Activated naive CD8-positive, alpha-beta T cell treated with anti-CD3 and anti-CD28 coated beads, Interleukin-2, amount 50 U/mL, for 24 hours (primary cell): ENCODE data around the gene PILRB.
A peak's percentile ranks its signal among the peaks of the same experiment; 100 is the strongest.

Experiments
- ATAC-seq: fragments of 150-1000 bp; cut with Tn5 transposase; one replicate; pipeline ENCODE4 v1.10.0; 2021
- DNase-seq: peaks from one replicate; pipeline ENCODE4 v3.0.0; 2021
- H3K27ac Mint-ChIP-seq: one replicate; pipeline ENCODE4 v1.8.0; 2021; ENCODE audit warnings: mild to moderate bottlenecking, mixed read lengths
- H3K27me3 Mint-ChIP-seq: one replicate; pipeline ENCODE4 v1.8.0; 2021; ENCODE audit warnings: mixed read lengths
- H3K36me3 Mint-ChIP-seq: one replicate; pipeline ENCODE4 v1.8.0; 2021; ENCODE audit warnings: low read depth, mixed read lengths
- H3K4me1 Mint-ChIP-seq: one replicate; pipeline ENCODE4 v1.8.0; 2021; ENCODE audit warnings: mixed read lengths
- H3K4me3 Mint-ChIP-seq: one replicate; pipeline ENCODE4 v1.8.0; 2021; ENCODE audit warnings: mild to moderate bottlenecking, moderate library complexity, mixed read lengths
- H3K9me3 Mint-ChIP-seq: one replicate; pipeline ENCODE4 v1.8.0; 2021; ENCODE audit warnings: mixed read lengths

PILRB gene

DNA sequence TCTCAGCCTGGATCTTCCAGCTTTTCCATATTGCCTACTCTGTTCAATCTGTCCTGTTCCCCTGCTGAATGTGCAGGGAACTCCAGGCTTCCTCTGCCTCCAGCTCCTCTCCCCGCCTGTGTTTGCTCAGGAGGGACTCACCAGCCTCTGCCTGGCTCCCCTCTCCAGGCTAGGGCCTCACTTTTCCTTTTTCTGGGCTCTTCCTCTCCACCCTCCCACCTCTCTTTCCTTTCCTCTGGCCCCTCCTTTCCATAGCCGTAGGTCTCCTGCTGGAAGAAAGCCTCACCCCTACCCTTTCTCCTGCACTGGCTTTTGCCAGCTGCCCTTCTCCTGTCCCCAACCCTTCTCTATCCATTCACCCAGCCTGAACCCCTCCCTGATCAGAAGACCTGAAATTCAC, 40.3 kb downstream of the PILRB start:
- Mint-ChIP-seq H3K9me3 (no peaks in the 10 kb centered on the region), H3K4me3 (no peak overlapping the region), H3K36me3 (no peaks in the 10 kb centered on the region), H3K27ac (no peak overlapping the region), H3K27me3 (peaks cover 6% of the 10 kb centered on the region), H3K4me1 (peaks cover 32% of the 10 kb centered on the region)
- DNase-seq (no peak), ATAC-seq (no peak)

- no peaks in the 10 kb centered on the region for H3K9me3 Mint-ChIP-seq
These were observed 42.1 kb downstream of the PILRB start for GRCh38 chr7:100400041-100400440.

GRCh38 chr7:100400656-100401055, 42.7 kb downstream of the PILRB start:
- Mint-ChIP-seq H3K4me3 (no peak overlapping the region), H3K27me3 (peaks cover 6% of the 10 kb centered on the region), H3K36me3 (no peaks in the 10 kb centered on the region), H3K9me3 (no peaks in the 10 kb centered on the region), H3K4me1 (peaks cover 26% of the 10 kb centered on the region), H3K27ac (no peak overlapping the region)
- ATAC-seq (no peak), DNase-seq (peak; percentile 10)

More at GRCh38 chr7:100400041-100400440, 42.1 kb downstream of the PILRB start:
- Mint-ChIP-seq H3K36me3 (no peaks in the 10 kb centered on the region), H3K27me3 (peaks cover 6% of the 10 kb centered on the region), H3K4me3 (no peak overlapping the region), H3K27ac (no peak overlapping the region), H3K4me1 (peaks cover 29% of the 10 kb centered on the region)
- no peak for ATAC-seq
- no peak for DNase-seq

- ATAC-seq = no peak
- Mint-ChIP-seq H3K36me3 (no peaks in the 10 kb centered on the region), H3K9me3 (no peaks in the 10 kb centered on the region), H3K27ac (no peak overlapping the region), H3K27me3 (peaks cover 6% of the 10 kb centered on the region), H3K4me3 (no peak overlapping the region), H3K4me1 (peaks cover 18% of the 10 kb centered on the region)
- DNase-seq = no peak
These were observed 43.9 kb downstream of the PILRB start for GRCh38 chr7:100401811-100402210.

- peaks cover 6% of the 10 kb centered on the region for H3K27me3 Mint-ChIP-seq
- DNase-seq (no peak), ATAC-seq (no peak)
- peaks cover 14% of the 10 kb centered on the region for H3K4me1 Mint-ChIP-seq
- H3K27ac Mint-ChIP-seq = no peak overlapping the region
- H3K9me3 Mint-ChIP-seq = no peaks in the 10 kb centered on the region
- H3K36me3 Mint-ChIP-seq = no peaks in the 10 kb centered on the region
- no peak overlapping the region for H3K4me3 Mint-ChIP-seq
These were observed 44.3 kb downstream of the PILRB start for GRCh38 chr7:100402241-100402640.

- no peak overlapping the region for H3K4me3 Mint-ChIP-seq
- peaks cover 3% of the 10 kb centered on the region for H3K4me1 Mint-ChIP-seq
- H3K27ac Mint-ChIP-seq = no peak overlapping the region
- DNase-seq (no peak), ATAC-seq (no peak)
- no peaks in the 10 kb centered on the region for H3K36me3 Mint-ChIP-seq
- no peaks in the 10 kb centered on the region for H3K27me3 Mint-ChIP-seq
- no peaks in the 10 kb centered on the region for H3K9me3 Mint-ChIP-seq
These were observed 48.9 kb downstream of the PILRB start for GRCh38 chr7:100406767-100407166.

GRCh38 chr7:100407285-100408180, 49.6 kb downstream of the PILRB start:
- H3K27ac Mint-ChIP-seq = no peak overlapping the region
- no peaks in the 10 kb centered on the region for H3K36me3 Mint-ChIP-seq
- peaks cover 3% of the 10 kb centered on the region for H3K4me1 Mint-ChIP-seq
- no peak overlapping the region for H3K4me3 Mint-ChIP-seq
- H3K27me3 Mint-ChIP-seq = no peaks in the 10 kb centered on the region
- ATAC-seq (peak; percentile 81), DNase-seq (no peak)
- H3K9me3 Mint-ChIP-seq = no peaks in the 10 kb centered on the region

DNA sequence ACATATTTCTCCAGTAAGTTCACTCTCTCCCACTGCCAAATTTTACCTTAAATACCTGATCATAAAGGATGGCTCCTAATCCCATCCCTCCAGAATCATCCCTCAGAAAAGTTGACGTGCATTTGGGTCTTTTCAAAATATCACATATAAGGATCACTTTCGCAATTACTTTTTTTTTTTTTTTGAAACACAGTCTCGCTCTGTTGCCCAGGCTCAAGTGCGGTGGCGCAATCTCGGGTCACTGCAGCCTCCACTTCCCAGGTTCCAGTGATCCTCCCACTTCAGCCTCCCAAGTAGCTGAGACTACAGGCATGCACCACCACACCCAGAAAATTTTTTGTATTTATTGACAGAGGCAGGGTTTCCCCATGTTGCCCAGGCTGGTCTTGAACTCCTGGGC, 53.2 kb downstream of the PILRB start:
- Mint-ChIP-seq H3K27ac (no peak overlapping the region), H3K27me3 (no peaks in the 10 kb centered on the region), H3K36me3 (no peaks in the 10 kb centered on the region), H3K9me3 (no peaks in the 10 kb centered on the region), H3K4me3 (no peak overlapping the region), H3K4me1 (peaks cover 4% of the 10 kb centered on the region)
- no peak for ATAC-seq
- no peak for DNase-seq

DNA sequence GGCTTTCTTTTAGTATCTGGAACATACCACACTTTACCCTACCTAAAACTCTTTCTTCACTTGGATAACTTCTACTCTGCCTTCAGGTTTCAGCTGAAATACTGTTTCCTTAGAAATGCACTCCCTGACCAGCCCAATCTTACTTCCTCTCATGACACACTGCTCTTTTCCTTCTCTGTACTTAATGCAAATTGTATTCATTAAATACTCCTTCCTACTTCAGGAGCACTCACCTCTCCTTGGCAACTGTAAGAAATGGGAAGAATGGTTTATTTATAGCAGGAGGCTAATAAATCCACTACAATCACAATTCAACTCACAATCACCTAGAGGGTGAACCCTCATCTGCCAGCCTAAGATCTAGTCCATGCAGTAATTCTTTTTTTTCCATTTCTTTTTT, 55.4 kb downstream of the PILRB start:
- Mint-ChIP-seq H3K27me3 (no peaks in the 10 kb centered on the region), H3K27ac (no peak overlapping the region), H3K36me3 (no peaks in the 10 kb centered on the region), H3K4me3 (no peak overlapping the region), H3K9me3 (no peaks in the 10 kb centered on the region), H3K4me1 (peaks cover 2% of the 10 kb centered on the region)
- ATAC-seq (no peak), DNase-seq (no peak)

- no peak for ATAC-seq
- no peak overlapping the region for H3K4me3 Mint-ChIP-seq
- no peak for DNase-seq
- no peaks in the 10 kb centered on the region for H3K9me3 Mint-ChIP-seq
- peaks cover 2% of the 10 kb centered on the region for H3K4me1 Mint-ChIP-seq
- no peak overlapping the region for H3K27ac Mint-ChIP-seq
- H3K27me3 Mint-ChIP-seq = no peaks in the 10 kb centered on the region
- H3K36me3 Mint-ChIP-seq = no peaks in the 10 kb centered on the region
These were observed 56.0 kb downstream of the PILRB start for GRCh38 chr7:100413889-100414288.

GRCh38 chr7:100415448-100415847, 57.5 kb downstream of the PILRB start:
- ATAC-seq (no peak), DNase-seq (no peak)
- Mint-ChIP-seq H3K27me3 (no peaks in the 10 kb centered on the region), H3K27ac (no peak overlapping the region), H3K4me3 (no peak overlapping the region), H3K36me3 (no peaks in the 10 kb centered on the region), H3K4me1 (peaks cover 2% of the 10 kb centered on the region), H3K9me3 (no peaks in the 10 kb centered on the region)
